Measurements from ENCODE around the gene DNPEP. TPM values are rescaled to one million over a fixed set of nuclear protein-coding genes. Genes with fewer than 3 reads are reported as not detected.

DNPEP gene
- total RNA-seq, 1 experiment from 2014 or later, result 60.9 TPM

DNA sequence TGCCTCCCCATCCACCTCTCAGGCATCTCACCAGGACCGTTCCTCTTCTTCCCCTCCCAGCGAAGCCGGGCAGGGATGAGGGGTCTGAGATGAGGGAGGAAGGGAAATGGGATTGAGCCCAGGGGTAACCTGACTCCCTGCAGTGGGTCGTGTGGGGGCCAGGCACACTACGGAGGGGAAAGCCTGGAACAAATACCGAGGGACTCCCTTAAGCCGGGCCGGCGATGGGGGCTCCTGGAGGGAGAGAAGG, 46.7 kb upstream of the DNPEP start:
- Histone ChIP-seq H3K79me1 (ENCODE audit: insufficient read depth, low read depth, low read length, poor library complexity, severe bottlenecking) (no peaks in the 10 kb centered on the region), H2BK20ac (ENCODE audit: low read depth, low read length, poor library complexity, severe bottlenecking) (no peak overlapping the region), H3K23ac (ENCODE audit: insufficient read length, low read depth, low read length) (no peak overlapping the region), H3K9me3 (ENCODE audit: control insufficient read depth, low read depth, low read length) (no peaks in the 10 kb centered on the region), H3K27ac (ENCODE audit: insufficient read length, low read depth, low read length) (no peak overlapping the region), H4K91ac (ENCODE audit: insufficient read length, low read depth, low read length) (no peak overlapping the region), H2BK12ac (ENCODE audit: insufficient read length, low read depth, low read length) (no peak overlapping the region), H3K18ac (ENCODE audit: insufficient read length, low read depth, low read length) (peak overlapping the region; percentile 24), H3K23me2 (ENCODE audit: insufficient read length, low read depth, low read length, poor library complexity, severe bottlenecking) (peaks cover 6% of the 10 kb centered on the region), H3K56ac (ENCODE audit: insufficient read length, low read depth, low read length) (no peak overlapping the region), H2BK5ac (ENCODE audit: insufficient read length, low read length) (no peak overlapping the region), H2AFZ (ENCODE audit: low read length) (no peak overlapping the region), H3K27me3 (ENCODE audit: insufficient read depth, low read length) (no peaks in the 10 kb centered on the region; the same call in 1 of the 2 replicates), H3K4me2 (ENCODE audit: insufficient read depth, insufficient read length, low read length) (peak overlapping the region; percentile 3), H2BK15ac (ENCODE audit: low read depth, low read length) (no peak overlapping the region), H4K5ac (ENCODE audit: insufficient read length, low read depth, low read length) (no peak overlapping the region), H2AK5ac (ENCODE audit: insufficient read length, low read length) (no peak overlapping the region), H3K79me2 (ENCODE audit: insufficient read depth, low read length) (no peaks in the 10 kb centered on the region), H3K9ac (ENCODE audit: extremely low read depth, insufficient read length, low read length) (no peak overlapping the region), H3K4me1 (ENCODE audit: insufficient read depth, low read length) (peaks cover 2% of the 10 kb centered on the region; the same call in 1 of the 2 replicates), H4K8ac (replicated peaks; ENCODE audit: insufficient read length, low read depth, low read length) (no peak overlapping the region), H3T11ph (ENCODE audit: low read length) (no peak overlapping the region), H3K14ac (ENCODE audit: insufficient read depth, low read length) (peak overlapping the region; percentile 10; the same call in 1 of the 2 replicates), H2BK120ac (ENCODE audit: low read depth, low read length, poor library complexity, severe bottlenecking) (no peak overlapping the region), H4K20me1 (ENCODE audit: control insufficient read depth, insufficient read depth, insufficient read length) (no peaks in the 10 kb centered on the region), H3K4ac (ENCODE audit: low read depth, low read length) (no peak overlapping the region)
- Mint-ChIP-seq H3K27me3 (ENCODE audit: low read depth) (peaks cover 18% of the 10 kb centered on the region), H3K4me1 (peaks cover 7 to 10% of the 10 kb centered on the region in 2 experiments), H3K36me3 (ENCODE audit: insufficient read depth in 1 of 3, low read depth in 3 of 3) (no peaks in the 10 kb centered on the region), H3K4me3 (peak overlapping the region; percentile 24 to 61; a peak in 4 of 5 replicates), H3K27ac (peak overlapping the region in 2 of 3 experiments; percentile 19 to 32; a peak in 2 of 7 replicates), H3K9me3 (no peaks in the 10 kb centered on the region; a peak in 1 of 5 replicates)
- TF ChIP-seq, protein P1, sequence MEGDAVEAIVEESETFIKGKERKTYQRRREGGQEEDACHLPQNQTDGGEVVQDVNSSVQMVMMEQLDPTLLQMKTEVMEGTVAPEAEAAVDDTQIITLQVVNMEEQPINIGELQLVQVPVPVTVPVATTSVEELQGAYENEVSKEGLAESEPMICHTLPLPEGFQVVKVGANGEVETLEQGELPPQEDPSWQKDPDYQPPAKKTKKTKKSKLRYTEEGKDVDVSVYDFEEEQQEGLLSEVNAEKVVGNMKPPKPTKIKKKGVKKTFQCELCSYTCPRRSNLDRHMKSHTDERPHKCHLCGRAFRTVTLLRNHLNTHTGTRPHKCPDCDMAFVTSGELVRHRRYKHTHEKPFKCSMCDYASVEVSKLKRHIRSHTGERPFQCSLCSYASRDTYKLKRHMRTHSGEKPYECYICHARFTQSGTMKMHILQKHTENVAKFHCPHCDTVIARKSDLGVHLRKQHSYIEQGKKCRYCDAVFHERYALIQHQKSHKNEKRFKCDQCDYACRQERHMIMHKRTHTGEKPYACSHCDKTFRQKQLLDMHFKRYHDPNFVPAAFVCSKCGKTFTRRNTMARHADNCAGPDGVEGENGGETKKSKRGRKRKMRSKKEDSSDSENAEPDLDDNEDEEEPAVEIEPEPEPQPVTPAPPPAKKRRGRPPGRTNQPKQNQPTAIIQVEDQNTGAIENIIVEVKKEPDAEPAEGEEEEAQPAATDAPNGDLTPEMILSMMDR (conservative IDR thresholded peaks at IDR 0.05), result no peak
- no CpG with 5 or more reads among the region's 9 CpGs for WGBS (ENCODE audit: extremely low coverage, insufficient read length, low lambda C conversion rate)
- no peak for DNase-seq
